ENCODE data around the gene KLHDC8B. TPM values are rescaled to one million over a fixed set of nuclear protein-coding genes. Genes with fewer than 3 reads are reported as not detected.
"Not testable (repeated sequence)": the region's sequence is repeated elsewhere in the genome, so short reads cannot be mapped to it uniquely, and the experiment has no call there.

KLHDC8B gene
- polyA plus RNA-seq, 3 donors: 7.5 to 16.7 (median 12.9) TPM

DNA sequence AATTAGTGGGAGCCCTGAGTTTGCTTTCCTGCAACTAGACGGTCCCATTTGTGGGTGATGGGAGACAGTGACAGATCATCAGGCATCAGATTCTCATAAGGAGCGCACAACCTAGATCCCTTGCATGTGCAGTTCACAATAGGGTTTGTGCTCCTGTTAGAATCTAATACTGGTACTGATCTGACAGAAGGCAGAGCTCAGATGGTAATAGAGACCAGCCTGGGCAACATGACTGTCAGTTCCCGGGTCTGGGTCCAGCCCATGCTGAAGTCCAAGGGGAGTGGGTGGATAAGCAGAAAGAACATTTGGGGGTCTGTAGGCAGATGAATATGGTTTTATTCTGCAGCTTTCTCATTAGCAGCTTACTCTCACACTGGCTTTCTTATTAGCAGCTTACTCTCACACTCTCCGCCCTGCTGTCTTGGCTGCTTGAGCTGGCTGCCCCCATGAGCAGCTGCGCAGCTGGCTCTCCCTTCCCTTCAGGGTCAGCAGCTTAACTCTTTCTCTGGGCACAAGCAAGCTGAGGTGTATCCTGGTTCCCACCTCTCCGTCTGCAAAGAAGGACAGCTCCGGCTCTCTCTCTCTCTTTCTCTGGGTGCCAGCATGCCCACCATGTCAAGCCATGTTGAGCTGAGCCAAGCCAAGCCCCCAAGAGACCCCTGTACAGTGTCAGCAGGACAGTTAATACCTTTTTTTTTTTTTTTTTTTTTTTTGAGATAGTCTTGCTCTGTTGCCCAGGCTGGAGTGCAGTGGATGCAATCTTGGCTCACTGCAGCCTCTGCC is 46.5 kb downstream of the KLHDC8B start:
- Histone ChIP-seq H3K4me2 (replicated peaks; ENCODE audit: extremely low read depth, low read length, poor library complexity, severe bottlenecking) (no peak overlapping the region), H3K36me3 (replicated peaks in 1 of 2; ENCODE audit: control insufficient read depth in 1 of 2, insufficient read depth in 2 of 2, low read length in 2 of 2) (no peaks in the 10 kb centered on the region), H3K4me1 (ENCODE audit: control insufficient read depth in 1 of 2, insufficient read depth in 2 of 2, low read length in 2 of 2) (peaks cover 4 to 9% of the 10 kb centered on the region in 2 donors), H2AFZ (ENCODE audit: insufficient read depth, low read depth, low read length, poor library complexity, severe bottlenecking) (no peak overlapping the region), H4K20me1 (ENCODE audit: insufficient read depth, low read length) (no peaks in the 10 kb centered on the region), H3K27me3 (ENCODE audit: control insufficient read depth in 2 of 2, insufficient read depth in 2 of 2, low read length in 2 of 2) (no peaks in the 10 kb centered on the region), H3K9ac (ENCODE audit: insufficient read depth, low read length, poor library complexity, severe bottlenecking) (no peak overlapping the region), H3K9me3 (replicated peaks in 1 of 2; ENCODE audit: control insufficient read depth in 1 of 2, insufficient read depth in 1 of 2, low read length in 2 of 2) (peaks cover 30 to 37% of the 10 kb centered on the region in 2 donors), H3K79me2 (ENCODE audit: insufficient read depth, low read length) (no peaks in the 10 kb centered on the region), H3K27ac (ENCODE audit: low read depth in 1 of 2, low read length in 2 of 2) (no peak overlapping the region), H3K4me3 (replicated peaks in 1 of 3; ENCODE audit: low read depth in 2 of 3, low read length in 3 of 3) (no peak overlapping the region)
- H3K4me1 Mint-ChIP-seq: peaks cover 10% of the 10 kb centered on the region
- peaks cover 16 to 47% (median 29%) of the 10 kb centered on the region in 7 donors for H3K9me3 Mint-ChIP-seq
- peak overlapping the region in 1 of 7 donors; percentile 36 for H3K27ac Mint-ChIP-seq
- peaks cover 0 to 2% of the 10 kb centered on the region in 2 donors for H3K36me3 Mint-ChIP-seq
- peaks cover 0 to 3% (median 1%) of the 10 kb centered on the region in 3 donors for H3K27me3 Mint-ChIP-seq (ENCODE audit: low read depth in 3 of 3)
- TF ChIP-seq CTCF (IDR thresholded peaks at IDR 0.05): no peak
- intact Hi-C loops (cut with micrococcal nuclease): no loop called here
- DNase-seq: no peak
- no peak overlapping the region for H3K4me3 Mint-ChIP-seq
- 92% methylated on average over 6 of the region's 7 CpGs for WGBS (ENCODE audit: insufficient coverage)

DNA sequence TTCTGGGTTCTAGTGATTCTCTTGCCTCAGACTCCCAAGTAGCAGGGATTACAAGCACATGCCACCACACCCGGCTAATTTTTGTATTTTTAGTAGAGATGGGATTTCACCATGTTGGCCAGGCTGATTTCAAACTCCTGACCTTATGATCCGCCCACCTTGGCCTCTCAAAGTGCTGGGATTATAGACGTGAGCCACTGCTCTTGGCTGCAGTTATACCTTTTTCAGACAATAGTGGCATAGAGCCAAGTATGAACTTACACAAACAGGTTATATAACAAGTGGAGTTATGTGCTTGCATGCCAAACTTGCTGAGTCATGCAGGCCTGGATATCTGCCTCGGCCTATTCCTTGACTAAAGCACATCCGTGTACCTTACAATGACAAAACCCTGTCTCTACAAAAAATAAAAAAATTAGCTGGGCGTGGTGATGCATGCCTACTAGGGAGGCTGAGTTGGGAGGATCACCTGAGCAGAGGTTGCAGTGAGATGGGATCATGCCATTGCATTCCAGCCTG is 47.1 kb downstream of the KLHDC8B start:
- H3K4me3 Mint-ChIP-seq; H2AFZ ChIP-seq (ENCODE audit: insufficient read depth, low read depth, low read length, poor library complexity, severe bottlenecking); intact Hi-C loops (cut with micrococcal nuclease); H3K4me2 ChIP-seq (replicated peaks; ENCODE audit: extremely low read depth, low read length, poor library complexity, severe bottlenecking); H3K36me3 ChIP-seq (replicated peaks in 1 of 2; ENCODE audit: control insufficient read depth in 1 of 2, insufficient read depth in 2 of 2, low read length in 2 of 2); H3K4me3 ChIP-seq (replicated peaks in 1 of 3; ENCODE audit: low read depth in 2 of 3, low read length in 3 of 3); H4K20me1 ChIP-seq (ENCODE audit: insufficient read depth, low read length); H3K79me2 ChIP-seq (ENCODE audit: insufficient read depth, low read length); H3K4me1 ChIP-seq (ENCODE audit: control insufficient read depth in 1 of 2, insufficient read depth in 2 of 2, low read length in 2 of 2); H3K36me3 Mint-ChIP-seq; H3K9ac ChIP-seq (ENCODE audit: insufficient read depth, low read length, poor library complexity, severe bottlenecking); H3K4me1 Mint-ChIP-seq; H3K27me3 Mint-ChIP-seq (ENCODE audit: low read depth in 3 of 3); H3K27me3 ChIP-seq (ENCODE audit: control insufficient read depth in 2 of 2, insufficient read depth in 2 of 2, low read length in 2 of 2); H3K27ac ChIP-seq (ENCODE audit: low read depth in 1 of 2, low read length in 2 of 2): not testable (repeated sequence)
- H3K9me3 ChIP-seq (replicated peaks in 1 of 2; ENCODE audit: control insufficient read depth in 1 of 2, insufficient read depth in 1 of 2, low read length in 2 of 2): peaks cover 26 to 35% of the 10 kb centered on the region in 2 donors
- peak; percentile 12 to 30 (median 16) for DNase-seq
- 43% methylated on average over 2 of the region's 6 CpGs for WGBS (ENCODE audit: insufficient coverage)
- peaks cover 15 to 49% (median 35%) of the 10 kb centered on the region in 7 donors for H3K9me3 Mint-ChIP-seq
- H3K27ac Mint-ChIP-seq: peak overlapping the region in 2 of 7 donors; percentile 50 to 60

All from CD14-positive monocyte (primary cell).